A673 (cell line): Measurements from ENCODE around the gene SLC19A1.

ENCODE experiments used
- EZH2 ChIP-seq: fragments of 200-600 bp; sonication (generic); IDR thresholded peaks from 2 replicates; pipeline ENCODE4 v1.6.1; 2017; ENCODE audit warnings: borderline replicate concordance, low read depth, mild to moderate bottlenecking, mixed read lengths, antibody characterized with exemption, low read length; ENCODE audit not compliant: poor library complexity, severe bottlenecking
- TF ChIP-seq, protein P1 (sequence below): fragments of 300-800, 200-600 bp; sonication (generic); conservative IDR thresholded peaks from 2 replicates; pipeline ENCODE4 v1.5.1; 2017; ENCODE audit warnings: low read depth, mild to moderate bottlenecking, antibody characterized with exemption, low read length, moderate library complexity, mixed read lengths

DNA sequence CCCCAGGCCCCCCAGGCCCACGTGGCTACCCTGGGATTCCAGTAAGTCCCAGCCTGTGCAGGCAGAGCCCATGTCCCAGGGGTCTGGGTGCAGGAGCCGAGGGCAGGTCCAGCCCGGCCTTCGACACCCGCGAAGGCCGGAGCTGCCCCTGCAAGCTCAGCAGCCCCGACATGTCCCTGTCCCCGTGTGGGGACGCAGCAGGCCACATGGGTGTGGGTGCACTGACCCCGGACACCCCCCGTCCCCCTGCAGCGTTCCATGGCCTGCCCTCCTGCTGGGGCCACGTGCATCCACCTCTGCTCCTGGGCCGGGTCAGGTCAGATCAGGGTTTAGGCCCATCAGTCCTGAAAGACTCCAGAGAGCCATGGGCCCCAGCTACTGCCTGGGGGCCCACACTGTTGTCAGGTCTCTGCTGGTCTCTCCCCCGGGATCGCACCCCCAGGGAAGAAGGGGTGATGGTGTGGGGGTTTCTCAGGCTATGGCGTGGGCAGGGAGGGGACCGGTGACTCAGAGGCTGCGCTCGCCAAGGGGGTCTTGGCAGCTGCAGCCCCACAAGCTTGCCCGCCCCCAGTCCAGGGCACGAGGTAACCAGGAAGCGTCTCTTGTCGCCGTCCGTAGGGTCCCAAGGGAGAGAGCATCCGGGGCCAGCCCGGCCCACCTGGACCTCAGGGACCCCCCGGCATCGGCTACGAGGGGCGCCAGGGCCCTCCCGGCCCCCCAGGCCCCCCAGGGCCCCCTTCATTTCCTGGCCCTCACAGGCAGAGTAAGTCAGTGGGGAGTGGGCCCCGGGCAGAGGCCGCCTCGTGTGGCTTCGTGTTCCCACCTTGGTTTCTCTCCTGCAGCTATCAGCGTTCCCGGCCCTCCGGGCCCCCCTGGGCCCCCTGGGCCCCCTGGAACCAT lies 37.5 kb downstream of the SLC19A1 start:
- TF ChIP-seq, protein P1, sequence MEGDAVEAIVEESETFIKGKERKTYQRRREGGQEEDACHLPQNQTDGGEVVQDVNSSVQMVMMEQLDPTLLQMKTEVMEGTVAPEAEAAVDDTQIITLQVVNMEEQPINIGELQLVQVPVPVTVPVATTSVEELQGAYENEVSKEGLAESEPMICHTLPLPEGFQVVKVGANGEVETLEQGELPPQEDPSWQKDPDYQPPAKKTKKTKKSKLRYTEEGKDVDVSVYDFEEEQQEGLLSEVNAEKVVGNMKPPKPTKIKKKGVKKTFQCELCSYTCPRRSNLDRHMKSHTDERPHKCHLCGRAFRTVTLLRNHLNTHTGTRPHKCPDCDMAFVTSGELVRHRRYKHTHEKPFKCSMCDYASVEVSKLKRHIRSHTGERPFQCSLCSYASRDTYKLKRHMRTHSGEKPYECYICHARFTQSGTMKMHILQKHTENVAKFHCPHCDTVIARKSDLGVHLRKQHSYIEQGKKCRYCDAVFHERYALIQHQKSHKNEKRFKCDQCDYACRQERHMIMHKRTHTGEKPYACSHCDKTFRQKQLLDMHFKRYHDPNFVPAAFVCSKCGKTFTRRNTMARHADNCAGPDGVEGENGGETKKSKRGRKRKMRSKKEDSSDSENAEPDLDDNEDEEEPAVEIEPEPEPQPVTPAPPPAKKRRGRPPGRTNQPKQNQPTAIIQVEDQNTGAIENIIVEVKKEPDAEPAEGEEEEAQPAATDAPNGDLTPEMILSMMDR: no peak
- TF ChIP-seq EZH2: no peak
